GM12801 (cell line): ENCODE data around the gene FCN2.

Source experiments
- CTCF ChIP-seq: IDR thresholded peaks from one replicate; pipeline ENCODE4 v1.5.1; 2011; ENCODE audit warnings: control low read depth; ENCODE audit not compliant: insufficient read length; ENCODE audit errors: extremely low read depth

Gene FCN2

GRCh38 chr9:134848504-134848903, 32.1 kb upstream of the FCN2 start:
- no peak for TF ChIP-seq CTCF

- TF ChIP-seq CTCF, result no peak
Measured at GRCh38 chr9:134850611-134851010, 30.0 kb upstream of the FCN2 start.

GRCh38 chr9:134851020-134851419, 29.6 kb upstream of the FCN2 start:
- no peak for TF ChIP-seq CTCF

GRCh38 chr9:134852906-134853654, 27.5 kb upstream of the FCN2 start:
- no peak for TF ChIP-seq CTCF

GRCh38 chr9:134853893-134854292, 26.7 kb upstream of the FCN2 start:
- TF ChIP-seq CTCF, result no peak

GRCh38 chr9:134854541-134854981, 26.0 kb upstream of the FCN2 start:
- TF ChIP-seq CTCF, result no peak

GRCh38 chr9:134855231-134855899, 25.2 kb upstream of the FCN2 start:
- TF ChIP-seq CTCF, result no peak
